ACC112 (cell line): Measurements from ENCODE around the gene TAOK2.
"Not testable (repeated sequence)": the region's sequence is repeated elsewhere in the genome, so short reads cannot be mapped to it uniquely, and the experiment has no call there.

Source experiments
- H2AFZ ChIP-seq: fragments of 200-600 bp; sonication (generic); one replicate; pipeline ENCODE4 v1.6.0; 2017; ENCODE audit warnings: antibody characterized with exemption, low read length; ENCODE audit not compliant: unreplicated experiment
- H3K27ac ChIP-seq: fragments of 200-600 bp; sonication (generic); 2 replicates; pipeline ENCODE4 v1.5.1; 2014; ENCODE audit warnings: low read depth, mild to moderate bottlenecking, antibody characterized with exemption, low read length, moderate library complexity
- H3K27me3 ChIP-seq: fragments of 200-600 bp; sonication (generic); 2 replicates; pipeline ENCODE4 v1.6.1; 2014; ENCODE audit warnings: mild to moderate bottlenecking, antibody characterized with exemption, low read length, moderate library complexity, mixed read lengths; ENCODE audit not compliant: insufficient read depth
- H3K36me3 ChIP-seq: fragments of 200-600 bp; sonication (generic); 2 replicates; pipeline ENCODE4 v1.6.1; 2016; ENCODE audit warnings: mild to moderate bottlenecking, antibody characterized with exemption, low read length, moderate library complexity, mixed read lengths; ENCODE audit not compliant: insufficient read depth
- H3K4me1 ChIP-seq: fragments of 200-600 bp; sonication (generic); one replicate; pipeline ENCODE4 v1.6.1; 2016; ENCODE audit warnings: low read length, mixed read lengths; ENCODE audit not compliant: insufficient read depth, unreplicated experiment, control insufficient read depth
- H3K4me3 ChIP-seq: fragments of 200-600 bp; sonication (generic); 2 replicates; pipeline ENCODE4 v1.5.1; 2014; ENCODE audit warnings: mild to moderate bottlenecking, low read depth, low read length
- H3K79me2 ChIP-seq: fragments of 200-600 bp; sonication (generic); one replicate; pipeline ENCODE4 v1.6.0; 2016; ENCODE audit warnings: low read length; ENCODE audit not compliant: control insufficient read depth, unreplicated experiment, insufficient read depth

The TAOK2 gene

DNA sequence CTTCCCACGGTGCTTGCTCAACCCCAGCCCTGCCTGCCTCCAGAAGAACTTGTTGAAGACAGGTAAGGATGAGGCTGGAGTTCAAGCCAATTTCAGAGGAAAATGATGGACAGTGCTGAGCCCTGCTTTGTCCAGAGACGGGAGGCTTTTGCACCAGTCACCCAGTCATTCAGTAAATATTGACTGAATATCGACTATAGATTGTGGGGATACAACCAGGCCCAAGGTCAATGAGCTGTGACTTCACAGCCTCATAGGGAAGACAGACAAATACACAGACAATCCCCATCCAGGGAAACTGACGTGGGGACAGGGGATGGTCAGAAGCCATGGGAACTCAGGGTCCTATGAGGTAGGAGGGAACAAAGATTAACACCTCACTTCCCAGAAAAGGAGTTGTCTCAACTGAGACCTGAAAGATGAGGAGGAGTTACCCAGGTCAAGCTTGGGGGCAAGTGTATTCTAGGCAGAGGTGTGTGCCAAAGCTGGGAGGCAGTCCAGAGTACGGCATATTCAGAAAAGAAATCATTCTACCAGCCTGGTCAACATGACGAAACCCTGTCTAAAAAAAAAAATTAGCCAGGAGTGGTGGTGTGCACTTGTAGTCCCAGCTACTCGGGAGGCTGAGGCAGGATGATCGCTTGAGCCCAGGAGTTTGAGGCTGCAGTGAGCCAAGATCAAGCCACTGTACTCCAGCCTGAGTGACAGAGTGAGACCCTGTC is 43.0 kb downstream of the TAOK2 start:
- Histone ChIP-seq H3K4me1 (no peaks in the 10 kb centered on the region), H3K36me3 (no peaks in the 10 kb centered on the region)

GRCh38 chr16:30017277-30017656 is 43.6 kb downstream of the TAOK2 start:
- Histone ChIP-seq H3K27me3 (no peaks in the 10 kb centered on the region), H3K4me1 (no peaks in the 10 kb centered on the region), H3K4me3 (no peak overlapping the region), H3K27ac (no peak overlapping the region), H3K36me3 (no peaks in the 10 kb centered on the region), H3K79me2 (no peaks in the 10 kb centered on the region), H2AFZ (no peak overlapping the region)

More for the DNA sequence above, 43.0 kb downstream of the TAOK2 start:
- Histone ChIP-seq H2AFZ (no peak overlapping the region), H3K27ac (no peak overlapping the region), H3K79me2 (no peaks in the 10 kb centered on the region), H3K27me3 (peaks cover 3% of the 10 kb centered on the region; the same call in 1 of the 2 replicates), H3K4me3 (no peak overlapping the region)

DNA sequence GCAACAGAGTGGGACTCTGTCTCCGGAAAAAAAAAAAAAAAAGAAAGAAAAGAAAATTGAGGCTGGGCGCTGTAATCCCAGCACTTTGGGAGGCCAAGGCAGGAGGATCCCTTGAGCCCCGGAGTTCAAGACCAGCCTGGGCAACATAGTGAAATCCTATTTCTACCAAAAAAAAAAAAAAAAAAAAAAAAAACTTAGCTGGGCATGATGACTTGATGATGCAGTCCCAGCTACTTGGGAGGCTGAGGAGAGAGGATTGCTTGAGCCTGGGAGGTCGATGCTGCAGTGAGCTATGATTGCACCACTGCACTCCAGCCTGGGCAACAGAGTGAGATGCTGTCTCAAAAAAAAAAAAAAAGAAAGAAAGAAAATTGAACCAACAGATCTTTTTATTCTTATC is 44.3 kb downstream of the TAOK2 start:
- not testable (repeated sequence) for H3K27ac ChIP-seq, H3K27me3 ChIP-seq, H3K36me3 ChIP-seq, H3K4me1 ChIP-seq, H3K79me2 ChIP-seq, H3K4me3 ChIP-seq, H2AFZ ChIP-seq

DNA sequence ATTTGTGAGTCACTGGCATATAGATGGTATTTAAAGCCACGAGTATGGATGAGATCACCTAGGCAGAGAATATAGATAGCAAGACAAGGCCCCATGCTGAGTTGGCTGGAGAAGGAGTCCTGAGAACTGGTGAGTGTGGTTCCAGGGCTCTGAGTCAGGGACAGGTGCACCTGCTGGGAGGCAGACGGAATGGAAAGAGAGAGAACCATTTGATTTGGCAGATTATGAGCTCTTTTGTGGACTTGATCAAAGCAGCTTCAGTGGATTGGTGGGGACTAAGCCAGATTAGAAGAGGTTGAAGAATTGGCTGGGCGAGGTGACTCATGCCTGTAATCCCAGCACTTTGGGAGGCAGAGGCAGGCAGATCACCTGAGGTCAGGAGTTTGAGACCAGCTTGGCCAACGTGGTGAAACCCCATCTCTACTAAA is 45.1 kb downstream of the TAOK2 start:
- Histone ChIP-seq H3K36me3 (no peaks in the 10 kb centered on the region), H3K4me1 (no peaks in the 10 kb centered on the region), H3K27ac (no peak overlapping the region), H3K79me2 (no peaks in the 10 kb centered on the region), H2AFZ (no peak overlapping the region), H3K27me3 (no peaks in the 10 kb centered on the region; the same call in 1 of the 2 replicates), H3K4me3 (no peak overlapping the region)

DNA sequence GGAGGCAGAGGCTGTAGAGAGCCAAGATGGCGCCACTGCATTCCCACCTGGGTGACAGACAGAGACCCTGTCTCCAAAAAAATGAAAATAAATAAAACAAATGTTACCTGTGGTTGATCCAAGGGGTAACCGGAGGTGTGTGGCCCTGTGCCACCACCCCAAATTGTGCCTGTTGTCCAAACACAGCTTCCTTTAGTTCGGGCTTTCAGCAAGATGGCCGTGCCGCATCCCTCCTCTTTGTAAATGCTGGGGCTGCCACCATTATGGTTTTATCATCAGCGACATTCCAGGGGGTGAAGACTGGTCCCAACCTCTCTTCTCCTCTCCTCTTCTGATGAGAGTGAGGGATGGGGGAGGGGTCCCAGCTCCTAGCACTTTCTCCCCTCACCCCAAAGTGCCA is 49.2 kb downstream of the TAOK2 start, which contains the start of gene C16orf92:
Gene C16orf92, plus strand, starts transcription at position 312 of the 400 bp plus-strand sequence. CDS start 143 bp downstream, outside the sequence.
- H3K36me3 ChIP-seq = no peaks in the 10 kb centered on the region
- H3K27ac ChIP-seq = no peak within 1 kb of the TSS
- no peak within 1 kb of the TSS for H2AFZ ChIP-seq
- H3K4me1 ChIP-seq = no peaks in the 10 kb centered on the region
- H3K79me2 ChIP-seq = no peaks in the 10 kb centered on the region
- H3K4me3 ChIP-seq = no peak within 1 kb of the TSS
- H3K27me3 ChIP-seq = peaks cover 18% of the 10 kb centered on the region

GRCh38 chr16:30023586-30023985 is 49.9 kb downstream of the TAOK2 start:
- peaks cover 18% of the 10 kb centered on the region for H3K27me3 ChIP-seq

DNA sequence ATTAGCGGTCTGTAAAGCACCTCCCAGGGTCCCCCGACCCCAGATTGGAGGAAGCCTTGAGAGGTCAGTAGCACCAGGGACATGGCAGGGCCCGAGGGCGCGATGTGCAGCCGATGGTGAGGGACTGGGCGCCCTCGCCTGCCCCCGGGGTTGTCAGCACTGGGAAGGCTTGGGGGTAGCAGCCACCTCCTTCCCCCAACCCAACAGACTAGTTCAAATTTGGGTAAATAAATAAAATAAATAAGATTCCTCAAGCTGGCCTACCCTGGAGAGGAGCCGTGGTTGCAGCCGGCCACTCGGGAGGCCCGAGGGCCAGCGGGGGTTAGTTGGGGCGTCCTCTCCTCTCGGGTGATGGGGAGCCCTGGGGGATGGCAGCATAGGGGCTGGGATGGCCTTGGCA is 50.8 kb downstream of the TAOK2 start:
- no peaks in the 10 kb centered on the region for H3K4me1 ChIP-seq
- no peaks in the 10 kb centered on the region for H3K36me3 ChIP-seq
- H3K27ac ChIP-seq = no peak overlapping the region
- peaks cover 22% of the 10 kb centered on the region for H3K27me3 ChIP-seq
- no peak overlapping the region for H2AFZ ChIP-seq
- H3K4me3 ChIP-seq = no peak overlapping the region
- no peaks in the 10 kb centered on the region for H3K79me2 ChIP-seq

More at GRCh38 chr16:30023586-30023985, 49.9 kb downstream of the TAOK2 start:
- Histone ChIP-seq H2AFZ (no peak overlapping the region), H3K36me3 (no peaks in the 10 kb centered on the region), H3K4me1 (no peaks in the 10 kb centered on the region), H3K4me3 (no peak overlapping the region), H3K79me2 (no peaks in the 10 kb centered on the region), H3K27ac (no peak overlapping the region)

DNA sequence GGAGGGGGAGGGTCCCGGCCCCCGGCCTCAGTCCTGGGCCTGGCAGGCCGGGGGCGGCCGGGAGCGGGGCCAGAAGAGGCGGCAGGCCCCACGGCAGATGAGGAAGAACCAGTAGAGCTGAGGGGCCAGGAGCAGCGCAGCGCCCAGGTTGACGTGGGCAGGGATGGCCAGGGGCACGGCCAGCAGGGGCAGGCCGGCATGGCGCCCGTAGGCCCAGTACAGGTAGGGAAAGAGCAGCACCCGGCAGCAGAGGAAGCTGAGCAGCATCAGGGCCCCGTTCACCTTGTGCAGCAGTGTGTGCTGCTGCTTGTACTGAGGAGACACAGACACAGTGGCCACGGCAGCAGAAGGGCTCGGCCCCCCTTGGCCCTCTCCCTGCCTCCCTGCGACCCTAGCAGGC is 51.5 kb downstream of the TAOK2 start:
- Histone ChIP-seq H3K79me2 (no peaks in the 10 kb centered on the region), H2AFZ (no peak overlapping the region), H3K4me1 (no peaks in the 10 kb centered on the region), H3K4me3 (no peak overlapping the region), H3K36me3 (no peaks in the 10 kb centered on the region), H3K27me3 (peaks cover 29% of the 10 kb centered on the region), H3K27ac (no peak overlapping the region)

- no peak overlapping the region for H3K4me3 ChIP-seq
- no peaks in the 10 kb centered on the region for H3K79me2 ChIP-seq
- no peak overlapping the region for H2AFZ ChIP-seq
- no peaks in the 10 kb centered on the region for H3K4me1 ChIP-seq
- H3K36me3 ChIP-seq = no peaks in the 10 kb centered on the region
- no peak overlapping the region for H3K27ac ChIP-seq
- peaks cover 33% of the 10 kb centered on the region for H3K27me3 ChIP-seq
These were observed 51.9 kb downstream of the TAOK2 start for GRCh38 chr16:30025574-30025973.

- Histone ChIP-seq H3K4me1 (no peaks in the 10 kb centered on the region), H3K36me3 (no peaks in the 10 kb centered on the region), H3K79me2 (no peaks in the 10 kb centered on the region), H2AFZ (no peak overlapping the region), H3K4me3 (no peak overlapping the region), H3K27me3 (peaks cover 40% of the 10 kb centered on the region), H3K27ac (no peak overlapping the region)
These were observed 52.8 kb downstream of the TAOK2 start for GRCh38 chr16:30026449-30026848.
